H7 (cell line): ENCODE data around the gene CCDC182. TPM values are rescaled to one million over a fixed set of nuclear protein-coding genes. Genes with fewer than 3 reads are reported as not detected.

Source experiments
- DNase-seq: peaks from one replicate; pipeline ENCODE4 v3.0.0; 2012
- H3K27me3 ChIP-seq: 2 replicates; pipeline ENCODE4 v1.6.0; 2011; ENCODE audit warnings: mild to moderate bottlenecking, low read length; ENCODE audit not compliant: control insufficient read depth, insufficient read depth
- H3K36me3 ChIP-seq: replicated peaks from 2 replicates; pipeline ENCODE4 v1.5.1; 2011; ENCODE audit warnings: low read length; ENCODE audit not compliant: control insufficient read depth, insufficient read depth
- H3K4me3 ChIP-seq: 2 replicates; pipeline ENCODE4 v1.5.1; 2011; ENCODE audit warnings: low read depth, mild to moderate bottlenecking, control low read depth, low read length, moderate library complexity; ENCODE audit not compliant: insufficient read depth
- total RNA-seq: library from RNA; depleted of rRNA; stranded (reverse); fragments of >200 nt; shearing (Covaris generic); gene quantifications from 2 replicates; pipeline ENCODE4 v1.2.3, GENCODE V29; 2014

CCDC182 gene
- total RNA-seq, 1 experiment from 2014 or later = not detected

DNA sequence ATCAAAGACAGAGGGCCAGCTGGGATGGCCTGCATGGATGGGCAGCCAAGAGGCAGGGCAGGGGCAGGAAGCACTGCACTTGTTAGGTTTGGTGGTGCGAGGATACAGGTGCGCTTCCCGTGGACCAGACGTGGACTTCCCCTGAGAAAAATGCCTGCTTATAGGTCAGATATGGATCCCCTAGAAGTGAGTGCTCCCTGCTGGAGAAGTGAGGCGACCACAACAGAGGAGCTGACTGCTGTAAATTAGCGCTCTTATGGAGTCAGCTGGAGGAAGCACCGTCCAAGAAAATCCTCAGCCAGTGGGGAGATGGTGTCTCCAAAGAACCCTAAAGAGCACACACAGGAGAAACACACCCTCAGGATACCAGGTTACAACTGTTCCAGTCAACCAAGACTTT lies 27.7 kb upstream of the CCDC182 start:
- Histone ChIP-seq H3K4me3 (no peak overlapping the region), H3K27me3 (no peaks in the 10 kb centered on the region; the same call in 1 of the 2 replicates), H3K36me3 (no peaks in the 10 kb centered on the region)
- no peak for DNase-seq

DNA sequence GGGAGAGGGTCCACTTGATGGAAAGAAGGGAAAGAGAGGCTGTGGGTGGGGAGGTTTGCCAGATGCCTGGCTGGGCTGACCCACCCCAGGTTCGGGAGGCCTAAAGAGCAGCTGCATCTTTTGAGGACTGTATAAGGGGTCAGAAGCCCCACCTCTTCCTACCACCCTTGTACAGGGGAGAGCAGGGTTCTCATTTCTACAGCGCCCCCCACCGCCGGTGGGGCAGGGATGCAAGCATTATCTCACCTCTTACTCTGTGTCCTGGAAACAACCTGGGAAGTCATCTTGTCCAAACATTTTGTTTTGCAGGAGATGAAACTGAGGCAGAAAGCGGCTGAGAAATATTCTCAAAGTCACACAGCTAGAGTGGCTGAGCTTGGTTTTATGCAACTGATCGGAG lies 22.5 kb upstream of the CCDC182 start:
- peak; percentile 59 for DNase-seq

GRCh38 chr17:57766318-57766943 lies 21.3 kb upstream of the CCDC182 start:
- no peaks in the 10 kb centered on the region; the same call in 1 of the 2 replicates for H3K27me3 ChIP-seq
- H3K36me3 ChIP-seq = no peaks in the 10 kb centered on the region
- no peak for DNase-seq
- H3K4me3 ChIP-seq = no peak overlapping the region

More for the DNA sequence above, 22.5 kb upstream of the CCDC182 start:
- H3K4me3 ChIP-seq = no peak overlapping the region
- no peaks in the 10 kb centered on the region; the same call in 1 of the 2 replicates for H3K27me3 ChIP-seq
- no peaks in the 10 kb centered on the region for H3K36me3 ChIP-seq

DNA sequence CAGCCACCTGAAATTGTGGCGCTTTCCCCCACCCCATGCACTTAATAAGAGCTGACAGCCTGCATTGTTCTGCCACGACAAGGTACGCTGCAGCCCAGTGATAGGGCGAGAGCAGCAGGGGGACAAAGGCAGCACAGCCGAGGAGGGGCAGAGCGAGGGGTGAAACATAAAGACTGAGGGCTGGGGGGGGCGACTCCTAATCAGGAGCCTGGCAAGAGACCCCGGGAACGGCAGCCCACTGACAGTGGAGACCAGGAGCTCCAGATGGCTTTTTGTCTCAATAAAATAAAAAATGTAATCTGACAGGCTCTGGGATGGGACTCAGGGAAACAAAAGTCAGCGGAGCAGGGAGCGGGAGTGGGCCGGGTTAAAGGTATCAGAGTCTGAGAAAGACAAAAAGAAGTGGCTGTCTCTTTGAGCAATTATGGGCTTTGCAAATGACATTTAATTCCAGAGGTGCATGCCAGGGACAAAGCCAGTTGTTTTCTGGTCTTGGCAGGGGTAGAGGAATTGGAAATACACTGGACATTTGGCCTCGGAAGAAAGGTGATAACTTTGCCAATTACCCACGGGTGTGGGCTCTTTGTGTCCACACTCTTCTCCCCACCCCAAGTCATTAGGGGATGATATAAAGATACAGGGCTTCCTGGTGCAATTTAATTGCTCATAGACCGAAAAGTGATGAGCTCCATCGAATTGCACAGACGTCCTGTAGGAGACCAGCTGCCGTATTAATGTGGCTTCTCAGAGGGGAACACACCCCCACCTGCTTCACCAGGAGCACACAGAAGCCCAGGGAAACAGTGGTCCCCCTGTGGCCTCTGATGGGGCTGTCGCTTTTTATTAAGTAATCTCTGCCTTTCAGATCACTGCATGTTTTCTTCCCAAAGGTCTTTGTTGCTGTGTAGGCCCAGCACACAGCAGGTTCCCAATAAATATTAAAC lies 17.6 kb upstream of the CCDC182 start:
- DNase-seq = no peak
- Histone ChIP-seq H3K36me3 (no peaks in the 10 kb centered on the region), H3K4me3 (no peak overlapping the region), H3K27me3 (no peaks in the 10 kb centered on the region; the same call in 1 of the 2 replicates)

- Histone ChIP-seq H3K4me3 (no peak overlapping the region), H3K27me3 (no peaks in the 10 kb centered on the region), H3K36me3 (no peaks in the 10 kb centered on the region)
- DNase-seq = no peak
Observed at GRCh38 chr17:57761887-57762286, 16.8 kb upstream of the CCDC182 start.

- no peak for DNase-seq
Observed at GRCh38 chr17:57760046-57760445, 14.9 kb upstream of the CCDC182 start.

GRCh38 chr17:57758654-57759053 lies 13.6 kb upstream of the CCDC182 start:
- Histone ChIP-seq H3K4me3 (no peak overlapping the region), H3K36me3 (no peaks in the 10 kb centered on the region), H3K27me3 (no peaks in the 10 kb centered on the region)
- no peak for DNase-seq

More at GRCh38 chr17:57760046-57760445, 14.9 kb upstream of the CCDC182 start:
- H3K4me3 ChIP-seq = no peak overlapping the region
- H3K36me3 ChIP-seq = no peaks in the 10 kb centered on the region
- no peaks in the 10 kb centered on the region for H3K27me3 ChIP-seq

DNA sequence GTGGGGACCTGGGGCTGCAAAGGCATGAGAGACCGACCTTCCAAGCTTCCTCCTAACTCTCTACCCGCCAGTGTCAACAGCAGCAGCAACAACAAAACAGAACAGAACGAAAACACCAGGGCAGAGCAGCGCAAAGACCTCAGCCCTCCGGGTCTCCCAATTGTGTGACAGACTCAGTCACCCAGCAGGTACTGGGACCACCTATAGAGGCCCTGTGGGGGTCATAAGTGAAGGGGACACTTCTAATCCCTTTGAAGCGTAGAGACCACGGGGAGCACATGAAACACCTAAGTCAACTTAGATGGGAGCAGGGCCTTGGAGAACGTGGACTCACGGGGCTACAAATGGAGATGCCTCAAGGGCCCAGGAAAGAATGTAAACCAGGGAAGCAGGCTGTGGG lies 12.6 kb upstream of the CCDC182 start:
- DNase-seq = no peak
- Histone ChIP-seq H3K27me3 (no peaks in the 10 kb centered on the region), H3K36me3 (no peaks in the 10 kb centered on the region), H3K4me3 (no peak overlapping the region)

- Histone ChIP-seq H3K4me3 (no peak overlapping the region), H3K36me3 (no peaks in the 10 kb centered on the region), H3K27me3 (no peaks in the 10 kb centered on the region)
- DNase-seq = no peak
Observed at GRCh38 chr17:57756951-57757350, 11.9 kb upstream of the CCDC182 start.

- Histone ChIP-seq H3K27me3 (no peaks in the 10 kb centered on the region), H3K4me3 (no peak overlapping the region), H3K36me3 (no peaks in the 10 kb centered on the region)
- no peak for DNase-seq
Observed at GRCh38 chr17:57755480-57756070, 10.5 kb upstream of the CCDC182 start.

GRCh38 chr17:57752031-57752905 lies 7.2 kb upstream of the CCDC182 start:
- Histone ChIP-seq H3K36me3 (no peaks in the 10 kb centered on the region), H3K27me3 (no peaks in the 10 kb centered on the region), H3K4me3 (no peak overlapping the region)
- DNase-seq = no peak

DNA sequence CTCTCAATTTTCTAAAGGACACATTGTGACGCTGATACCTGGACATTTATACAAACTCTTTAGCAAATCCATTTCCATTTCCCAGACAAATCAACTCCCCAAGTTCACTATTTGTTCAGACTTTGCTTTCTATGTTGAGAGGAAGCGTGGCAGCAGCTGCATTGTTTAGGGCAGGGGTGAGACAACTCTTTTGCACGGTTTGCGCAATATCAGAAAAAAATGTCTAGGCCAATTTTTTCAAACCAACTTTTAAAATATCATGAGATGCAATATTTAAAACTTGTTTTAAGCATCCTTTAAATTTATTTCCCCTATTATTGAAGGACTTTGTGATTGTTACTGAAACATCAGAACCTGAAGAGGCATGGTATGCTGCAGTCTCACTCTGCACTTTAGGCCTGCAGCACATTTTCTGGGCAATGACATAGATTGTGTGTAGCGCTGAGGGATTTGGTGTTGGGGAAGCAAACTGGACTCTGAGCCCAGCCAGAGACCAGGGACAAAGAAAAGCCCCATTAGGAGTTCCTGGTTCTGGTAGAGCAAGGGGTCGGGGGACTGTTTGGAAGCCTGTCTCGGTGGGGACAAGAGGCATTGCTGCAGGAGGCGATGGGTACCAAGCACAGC lies 6.4 kb upstream of the CCDC182 start:
- no peak overlapping the region for H3K4me3 ChIP-seq
- no peak for DNase-seq

GRCh38 chr17:57750895-57751294 lies 5.8 kb upstream of the CCDC182 start:
- H3K4me3 ChIP-seq = no peak overlapping the region
- H3K27me3 ChIP-seq = no peaks in the 10 kb centered on the region
- no peak for DNase-seq
- no peaks in the 10 kb centered on the region for H3K36me3 ChIP-seq

More for the DNA sequence above, 6.4 kb upstream of the CCDC182 start:
- no peaks in the 10 kb centered on the region for H3K36me3 ChIP-seq
- no peaks in the 10 kb centered on the region for H3K27me3 ChIP-seq
